ENCODE data around the gene GTF2A1L.
"Not testable (repeated sequence)": the region's sequence is repeated elsewhere in the genome, so short reads cannot be mapped to it uniquely, and the experiment has no call there.

GTF2A1L gene

DNA sequence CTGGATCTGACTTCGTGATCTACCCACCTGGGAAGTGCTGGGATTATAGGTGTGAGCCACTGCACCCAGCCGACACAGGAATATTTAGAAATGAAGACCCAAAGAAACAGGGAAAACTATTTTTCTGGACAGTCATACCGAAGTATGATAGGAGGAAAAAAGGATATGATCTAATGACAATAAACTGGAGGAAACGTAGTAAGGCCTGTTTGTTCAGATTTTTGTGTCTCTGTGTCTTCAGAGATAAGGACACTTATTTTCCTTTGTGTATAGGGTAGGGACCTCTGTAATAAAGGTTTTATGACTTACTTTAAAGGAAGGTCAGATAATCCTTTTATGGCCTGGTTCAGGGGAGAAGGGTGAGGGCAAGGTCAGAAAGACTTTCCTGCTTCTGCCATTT, 55.9 kb downstream of the GTF2A1L start:
- Histone ChIP-seq H3K27ac (ENCODE audit: low read depth, low read length) (no peak overlapping the region), H3K9ac (ENCODE audit: low read length) (no peak overlapping the region), H3K4me1 (ENCODE audit: insufficient read depth, low read length) (no peaks in the 10 kb centered on the region)

DNA sequence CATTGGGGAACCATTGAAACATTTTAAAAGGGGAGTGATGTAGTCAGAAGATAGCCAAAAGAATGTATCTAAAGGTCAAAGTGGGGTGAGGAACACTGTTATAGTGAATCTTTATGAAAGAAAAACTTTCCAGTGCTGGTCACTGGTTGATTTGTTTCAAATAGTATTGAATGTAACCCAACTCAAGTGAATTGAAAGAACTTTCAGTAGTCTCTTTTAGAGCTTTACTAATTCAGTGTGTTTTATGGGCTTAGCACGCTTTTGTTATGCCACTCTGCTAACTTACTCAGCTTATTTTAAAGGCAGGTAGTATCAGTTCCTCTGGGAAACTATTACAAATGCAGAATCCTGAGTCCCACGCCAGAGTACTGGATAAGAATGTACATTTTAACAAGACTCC, 57.3 kb downstream of the GTF2A1L start:
- no peaks in the 10 kb centered on the region for H3K4me1 ChIP-seq (ENCODE audit: insufficient read depth, low read length)
- H3K4me3 ChIP-seq (ENCODE audit: low read depth in 1 of 2, low read length in 2 of 2): no peak overlapping the region
- peaks cover 16% of the 10 kb centered on the region for H3K36me3 ChIP-seq (ENCODE audit: insufficient read depth, low read length)
- no peak overlapping the region for H3K9ac ChIP-seq (ENCODE audit: low read length)
- H3K27me3 ChIP-seq (ENCODE audit: control insufficient read depth in 1 of 2, insufficient read depth in 2 of 2, low read length in 2 of 2): no peaks in the 10 kb centered on the region
- H3K27ac ChIP-seq (ENCODE audit: low read depth, low read length): no peak overlapping the region
- H3K9me3 ChIP-seq (ENCODE audit: low read length): no peaks in the 10 kb centered on the region

More for the DNA sequence above, 55.9 kb downstream of the GTF2A1L start:
- no peaks in the 10 kb centered on the region for H3K27me3 ChIP-seq (ENCODE audit: control insufficient read depth in 1 of 2, insufficient read depth in 2 of 2, low read length in 2 of 2)
- no peak overlapping the region for H3K4me3 ChIP-seq (ENCODE audit: low read depth in 1 of 2, low read length in 2 of 2)
- no peaks in the 10 kb centered on the region for H3K9me3 ChIP-seq (ENCODE audit: low read length)
- peaks cover 13% of the 10 kb centered on the region for H3K36me3 ChIP-seq (ENCODE audit: insufficient read depth, low read length)

DNA sequence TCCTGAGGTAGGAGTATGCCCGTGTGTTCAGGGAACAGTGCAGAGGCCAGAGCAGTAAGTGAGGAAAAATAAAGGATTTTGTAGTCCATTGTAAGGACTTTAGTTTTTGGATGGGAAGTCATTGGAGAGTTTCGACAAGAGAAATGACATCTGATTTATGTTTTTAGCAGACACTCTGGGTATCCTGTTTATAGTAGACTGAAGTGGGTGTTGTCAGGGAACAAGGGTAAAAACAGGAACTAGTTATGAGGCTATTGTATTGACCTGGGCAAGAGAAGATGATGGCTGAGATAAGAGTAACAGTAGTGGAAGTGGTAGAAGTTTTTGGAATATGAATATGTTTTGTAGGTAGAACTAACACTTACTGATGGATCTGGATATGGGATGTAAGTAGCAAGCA, 59.8 kb downstream of the GTF2A1L start:
- no peak overlapping the region for H3K27ac ChIP-seq (ENCODE audit: low read depth, low read length)
- H3K9ac ChIP-seq (ENCODE audit: low read length): no peak overlapping the region
- peaks cover 8% of the 10 kb centered on the region for H3K36me3 ChIP-seq (ENCODE audit: insufficient read depth, low read length)
- no peak overlapping the region for H3K4me3 ChIP-seq (ENCODE audit: low read depth in 1 of 2, low read length in 2 of 2)
- H3K27me3 ChIP-seq (ENCODE audit: control insufficient read depth in 1 of 2, insufficient read depth in 2 of 2, low read length in 2 of 2): no peaks in the 10 kb centered on the region
- H3K9me3 ChIP-seq (ENCODE audit: low read length): no peaks in the 10 kb centered on the region
- H3K4me1 ChIP-seq (ENCODE audit: insufficient read depth, low read length): no peaks in the 10 kb centered on the region

DNA sequence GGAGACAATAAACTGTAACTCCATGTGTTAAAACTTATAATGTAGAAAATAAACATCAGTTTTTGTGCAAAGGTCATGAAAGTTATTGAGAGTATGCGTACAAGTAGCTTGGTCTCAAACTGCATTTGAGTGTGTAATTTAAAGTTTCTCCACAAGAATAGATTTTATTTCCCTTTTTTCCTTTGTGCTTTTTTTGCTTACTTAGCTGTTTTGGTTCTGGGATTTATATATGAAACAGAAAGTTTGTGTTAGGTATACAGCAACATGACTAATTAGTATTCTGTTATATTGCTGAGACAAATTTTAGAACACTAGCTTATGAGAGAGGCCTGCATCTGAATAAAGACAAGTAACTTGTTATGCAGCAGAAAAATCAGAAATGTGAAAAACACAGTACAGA, 67.5 kb downstream of the GTF2A1L start:
- no peaks in the 10 kb centered on the region for H3K9me3 ChIP-seq (ENCODE audit: low read length)
- no peaks in the 10 kb centered on the region for H3K4me1 ChIP-seq (ENCODE audit: insufficient read depth, low read length)
- peaks cover 3% of the 10 kb centered on the region for H3K36me3 ChIP-seq (ENCODE audit: insufficient read depth, low read length)
- no peaks in the 10 kb centered on the region for H3K27me3 ChIP-seq (ENCODE audit: control insufficient read depth in 1 of 2, insufficient read depth in 2 of 2, low read length in 2 of 2)
- H3K4me3 ChIP-seq (ENCODE audit: low read depth in 1 of 2, low read length in 2 of 2): no peak overlapping the region
- no peak overlapping the region for H3K27ac ChIP-seq (ENCODE audit: low read depth, low read length)
- H3K9ac ChIP-seq (ENCODE audit: low read length): no peak overlapping the region

DNA sequence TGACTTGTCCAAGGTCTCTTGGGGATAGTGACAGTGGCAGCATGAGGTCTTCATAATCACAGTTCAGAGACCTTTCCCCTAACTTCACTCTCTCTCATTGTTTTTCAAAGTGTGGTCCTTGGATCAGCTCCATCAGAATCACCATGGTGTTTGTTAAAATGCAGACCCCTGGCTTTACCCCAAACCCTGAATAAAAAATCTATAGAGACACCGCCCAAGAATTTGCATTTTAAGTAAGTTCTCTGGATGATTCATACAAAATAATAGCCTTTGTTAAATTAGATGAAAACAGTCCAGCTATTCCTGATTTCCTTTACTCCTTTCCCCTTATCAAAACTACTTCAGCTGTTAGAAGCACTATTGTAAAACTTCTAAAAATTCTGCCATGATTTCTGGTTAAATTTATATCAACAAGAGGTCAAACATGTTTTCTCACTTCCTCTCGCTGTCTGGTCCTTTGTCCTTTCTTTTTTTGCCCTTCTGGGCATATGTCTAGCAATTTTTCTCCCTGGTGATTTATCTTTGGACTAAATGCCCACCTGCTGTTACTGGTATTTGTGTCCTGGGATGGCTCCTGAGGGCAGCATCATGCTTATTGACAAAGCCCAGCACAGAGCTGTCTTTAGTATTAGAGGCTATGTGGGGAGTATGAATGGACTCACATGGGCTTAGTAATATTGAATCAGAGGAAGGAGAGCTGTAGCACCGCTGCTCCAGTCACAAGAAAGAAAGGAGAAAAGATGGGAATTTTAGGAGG, 74.5 kb downstream of the GTF2A1L start:
- H3K4me1 ChIP-seq (ENCODE audit: insufficient read depth, low read length): peaks cover 9% of the 10 kb centered on the region
- no peak overlapping the region for H3K27ac ChIP-seq (ENCODE audit: low read depth, low read length)
- H3K4me3 ChIP-seq (ENCODE audit: low read depth in 1 of 2, low read length in 2 of 2): no peak overlapping the region
- H3K9ac ChIP-seq (ENCODE audit: low read length): no peak overlapping the region
- H3K9me3 ChIP-seq (ENCODE audit: low read length): no peaks in the 10 kb centered on the region
- no peaks in the 10 kb centered on the region for H3K27me3 ChIP-seq (ENCODE audit: control insufficient read depth in 1 of 2, insufficient read depth in 2 of 2, low read length in 2 of 2)
- H3K36me3 ChIP-seq (ENCODE audit: insufficient read depth, low read length): no peaks in the 10 kb centered on the region

DNA sequence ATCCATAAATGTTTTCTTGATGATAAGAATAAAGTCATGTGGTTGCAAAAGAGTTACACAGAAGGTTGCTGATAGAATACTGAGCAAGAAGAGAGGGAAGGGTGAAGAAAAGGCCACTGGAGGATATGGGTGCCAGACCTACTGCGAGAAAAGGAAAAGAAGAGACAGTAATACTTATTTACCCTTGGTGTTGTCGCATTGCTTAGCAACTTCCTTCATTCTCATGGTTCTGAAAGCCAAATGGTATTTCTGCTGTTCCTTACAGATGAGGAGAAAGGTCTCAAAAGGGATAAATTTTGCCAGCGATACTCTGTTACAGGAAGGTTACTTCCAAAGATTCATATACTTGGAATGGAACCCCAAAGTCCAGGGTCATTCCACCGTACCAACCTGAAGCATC, 75.4 kb downstream of the GTF2A1L start:
- H3K27me3 ChIP-seq (ENCODE audit: control insufficient read depth in 1 of 2, insufficient read depth in 2 of 2, low read length in 2 of 2): no peaks in the 10 kb centered on the region
- H3K4me1 ChIP-seq (ENCODE audit: insufficient read depth, low read length): peaks cover 9% of the 10 kb centered on the region
- H3K4me3 ChIP-seq (ENCODE audit: low read depth in 1 of 2, low read length in 2 of 2): no peak overlapping the region
- H3K9me3 ChIP-seq (ENCODE audit: low read length): no peaks in the 10 kb centered on the region
- H3K9ac ChIP-seq (ENCODE audit: low read length): no peak overlapping the region
- no peak overlapping the region for H3K27ac ChIP-seq (ENCODE audit: low read depth, low read length)
- no peaks in the 10 kb centered on the region for H3K36me3 ChIP-seq (ENCODE audit: insufficient read depth, low read length)

DNA sequence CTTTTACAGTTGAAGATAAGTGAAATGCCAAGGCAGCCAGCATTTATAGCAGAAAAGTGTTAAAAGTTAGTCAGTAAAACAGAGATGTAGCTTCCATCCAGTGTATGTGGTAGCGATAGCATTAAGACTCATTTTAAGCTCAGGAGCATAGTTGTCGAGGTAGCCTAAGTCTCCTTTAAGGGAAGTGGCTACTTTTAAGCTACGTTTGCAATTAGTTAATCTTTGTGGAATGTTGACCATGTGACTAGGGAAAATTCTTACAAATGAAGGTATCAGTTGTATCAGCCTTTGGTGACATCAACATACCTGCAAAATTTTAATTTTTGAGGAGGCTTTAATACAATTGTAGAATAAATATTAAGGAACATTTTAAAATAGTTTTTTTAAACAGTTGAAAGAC, 76.0 kb downstream of the GTF2A1L start:
- Histone ChIP-seq H3K36me3 (ENCODE audit: insufficient read depth, low read length) (no peaks in the 10 kb centered on the region), H3K9me3 (ENCODE audit: low read length) (no peaks in the 10 kb centered on the region), H3K27me3 (ENCODE audit: control insufficient read depth in 1 of 2, insufficient read depth in 2 of 2, low read length in 2 of 2) (no peaks in the 10 kb centered on the region), H3K4me1 (ENCODE audit: insufficient read depth, low read length) (peaks cover 9% of the 10 kb centered on the region), H3K9ac (ENCODE audit: low read length) (no peak overlapping the region), H3K4me3 (ENCODE audit: low read depth in 1 of 2, low read length in 2 of 2) (no peak overlapping the region), H3K27ac (ENCODE audit: low read depth, low read length) (no peak overlapping the region)

DNA sequence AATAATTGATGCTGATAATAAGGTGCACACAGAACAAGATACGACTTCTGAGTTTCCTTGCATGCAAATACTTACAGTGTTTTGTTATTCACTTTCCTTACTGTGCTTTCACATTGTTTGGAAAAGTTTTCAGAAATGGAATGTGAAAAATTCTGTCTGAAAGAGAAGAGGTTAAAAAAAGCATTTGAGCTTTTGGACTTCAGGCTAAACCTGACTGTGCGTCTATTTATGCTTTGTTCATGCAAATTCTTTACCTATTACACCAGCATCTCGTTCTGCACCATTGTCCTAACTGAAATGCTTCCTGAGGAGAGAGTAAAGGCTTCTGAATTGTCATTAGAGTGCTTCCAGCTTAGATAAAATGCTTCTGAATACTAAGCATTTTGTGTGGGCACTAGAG, 76.5 kb downstream of the GTF2A1L start:
- H3K36me3 ChIP-seq (ENCODE audit: insufficient read depth, low read length): no peaks in the 10 kb centered on the region
- no peak overlapping the region for H3K4me3 ChIP-seq (ENCODE audit: low read depth in 1 of 2, low read length in 2 of 2)
- peaks cover 9% of the 10 kb centered on the region for H3K4me1 ChIP-seq (ENCODE audit: insufficient read depth, low read length)
- H3K27me3 ChIP-seq (ENCODE audit: control insufficient read depth in 1 of 2, insufficient read depth in 2 of 2, low read length in 2 of 2): no peaks in the 10 kb centered on the region
- no peak overlapping the region for H3K27ac ChIP-seq (ENCODE audit: low read depth, low read length)
- no peaks in the 10 kb centered on the region for H3K9me3 ChIP-seq (ENCODE audit: low read length)
- H3K9ac ChIP-seq (ENCODE audit: low read length): no peak overlapping the region

DNA sequence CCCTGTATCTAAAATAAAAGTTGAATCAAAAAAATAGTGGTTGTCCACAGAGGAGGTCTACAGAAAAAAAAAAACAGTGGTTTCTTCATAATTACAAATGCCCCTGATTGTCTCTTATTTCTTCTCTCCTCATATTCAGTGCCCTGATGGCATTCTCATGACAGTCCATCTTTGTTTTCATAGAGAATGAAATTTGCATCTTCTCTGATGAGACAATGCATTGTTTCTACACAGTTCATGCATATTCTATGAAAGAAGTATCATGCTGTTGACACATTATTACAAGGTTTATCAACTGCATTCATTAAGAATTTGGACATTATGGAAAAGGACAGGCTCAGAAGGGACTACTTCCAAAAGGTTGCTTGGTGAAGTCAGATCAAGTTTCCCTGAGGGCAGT, 78.3 kb downstream of the GTF2A1L start:
- H3K36me3 ChIP-seq (ENCODE audit: insufficient read depth, low read length): no peaks in the 10 kb centered on the region
- H3K27me3 ChIP-seq (ENCODE audit: control insufficient read depth in 1 of 2, insufficient read depth in 2 of 2, low read length in 2 of 2): peaks cover 0 to 3% of the 10 kb centered on the region in 2 donors
- H3K27ac ChIP-seq (ENCODE audit: low read depth, low read length): no peak overlapping the region
- no peaks in the 10 kb centered on the region for H3K9me3 ChIP-seq (ENCODE audit: low read length)
- H3K9ac ChIP-seq (ENCODE audit: low read length): no peak overlapping the region
- H3K4me1 ChIP-seq (ENCODE audit: insufficient read depth, low read length): peaks cover 13% of the 10 kb centered on the region
- H3K4me3 ChIP-seq (ENCODE audit: low read depth in 1 of 2, low read length in 2 of 2): no peak overlapping the region

DNA sequence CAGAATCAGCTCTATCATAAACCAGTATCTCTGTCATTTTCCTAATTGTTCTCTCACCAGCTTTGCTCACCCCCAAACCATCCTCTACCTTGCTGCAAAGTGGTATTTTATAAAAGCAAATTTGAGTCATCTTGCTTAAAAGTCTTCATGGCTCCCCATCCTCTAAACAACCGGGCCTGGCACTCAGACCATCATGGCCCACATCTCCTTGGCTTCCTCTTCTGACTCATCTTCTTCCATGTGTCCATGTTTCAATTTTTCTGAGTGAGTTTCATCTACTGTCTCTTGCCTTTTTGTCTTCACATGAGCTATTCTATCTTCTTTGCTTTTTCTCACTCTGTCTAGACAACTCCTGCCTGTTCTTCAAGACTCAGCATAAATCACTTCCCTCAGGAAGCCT, 79.2 kb downstream of the GTF2A1L start:
- H3K9ac ChIP-seq (ENCODE audit: low read length): no peak overlapping the region
- H3K4me3 ChIP-seq (ENCODE audit: low read depth in 1 of 2, low read length in 2 of 2): no peak overlapping the region
- peaks cover 0 to 3% of the 10 kb centered on the region in 2 donors for H3K27me3 ChIP-seq (ENCODE audit: control insufficient read depth in 1 of 2, insufficient read depth in 2 of 2, low read length in 2 of 2)
- H3K4me1 ChIP-seq (ENCODE audit: insufficient read depth, low read length): peaks cover 13% of the 10 kb centered on the region
- H3K36me3 ChIP-seq (ENCODE audit: insufficient read depth, low read length): no peaks in the 10 kb centered on the region
- no peak overlapping the region for H3K27ac ChIP-seq (ENCODE audit: low read depth, low read length)
- H3K9me3 ChIP-seq (ENCODE audit: low read length): no peaks in the 10 kb centered on the region

DNA sequence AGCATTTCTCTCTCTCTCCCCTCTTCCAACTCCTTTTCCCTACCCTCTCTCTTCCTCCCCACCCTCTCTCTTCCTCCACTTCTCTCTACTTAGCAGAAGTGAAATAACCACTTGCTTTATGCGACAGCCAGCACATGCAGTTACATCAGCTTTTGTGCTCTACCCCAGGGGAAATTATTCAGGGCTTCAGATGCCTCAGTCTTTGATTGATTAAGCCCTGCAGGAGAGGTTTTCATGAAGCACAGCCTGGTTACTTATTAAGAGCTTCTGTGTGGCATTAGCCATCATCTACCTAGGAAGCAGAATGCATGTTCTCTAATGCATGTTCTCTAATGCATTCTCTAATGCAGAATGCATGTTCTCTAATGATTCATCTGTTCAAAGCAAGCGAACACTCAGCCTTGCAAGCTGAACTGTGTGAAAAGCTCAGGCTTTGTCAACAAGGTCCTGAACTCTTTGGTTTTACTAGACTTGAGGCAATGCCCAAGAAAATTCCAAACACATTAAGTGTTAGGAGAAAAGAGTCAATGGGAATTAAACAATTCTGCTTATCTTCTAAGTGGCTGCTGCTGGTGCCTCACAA, 81.8 kb downstream of the GTF2A1L start:
- Histone ChIP-seq H3K9me3 (ENCODE audit: low read length) (no peaks in the 10 kb centered on the region), H3K36me3 (ENCODE audit: insufficient read depth, low read length) (no peaks in the 10 kb centered on the region), H3K4me3 (ENCODE audit: low read depth in 1 of 2, low read length in 2 of 2) (no peak overlapping the region), H3K9ac (ENCODE audit: low read length) (no peak overlapping the region), H3K27me3 (ENCODE audit: control insufficient read depth in 1 of 2, insufficient read depth in 2 of 2, low read length in 2 of 2) (peaks cover 0 to 3% of the 10 kb centered on the region in 2 donors), H3K4me1 (ENCODE audit: insufficient read depth, low read length) (peaks cover 3% of the 10 kb centered on the region), H3K27ac (ENCODE audit: low read depth, low read length) (no peak overlapping the region)

DNA sequence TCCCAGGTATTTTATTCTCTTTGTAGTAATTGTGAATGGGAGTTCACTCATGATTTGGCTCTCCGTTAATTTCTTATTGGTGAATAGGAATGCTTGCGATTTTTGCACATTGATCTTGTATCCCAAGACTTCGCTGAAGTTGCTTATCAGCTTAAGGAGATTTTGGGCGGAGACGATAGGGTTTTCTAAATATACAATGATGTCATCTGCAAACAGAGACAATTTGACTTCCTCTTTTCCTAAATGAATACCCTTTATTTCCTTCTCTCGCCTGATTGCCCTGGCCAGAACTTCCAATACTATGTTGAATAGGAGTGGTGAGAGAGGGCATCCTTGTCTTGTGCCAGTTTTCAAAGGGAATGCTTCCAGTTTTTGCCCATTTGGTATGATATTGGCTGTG, 86.0 kb downstream of the GTF2A1L start:
- not testable (repeated sequence) for H3K4me1 ChIP-seq (ENCODE audit: insufficient read depth, low read length); H3K27me3 ChIP-seq (ENCODE audit: control insufficient read depth in 1 of 2, insufficient read depth in 2 of 2, low read length in 2 of 2); H3K27ac ChIP-seq (ENCODE audit: low read depth, low read length); H3K4me3 ChIP-seq (ENCODE audit: low read depth in 1 of 2, low read length in 2 of 2); H3K9me3 ChIP-seq (ENCODE audit: low read length); H3K36me3 ChIP-seq (ENCODE audit: insufficient read depth, low read length); H3K9ac ChIP-seq (ENCODE audit: low read length)
